Stimulated activated naive B cell treated with anti-CD40 and anti-IgM and Interleukin-4, amounts not matched to agents 10 μg/mL and 1 μg/mL and 100 μg/mL, for 72 hours (primary cell): ENCODE measurements around the gene CDKN1B.

ENCODE experiments used
- ATAC-seq, 2 donors: fragments of 150-1000 bp; cut with Tn5 transposase; replicated peaks; 2 replicates each; pipeline ENCODE4 v1.10.0; 2021; ENCODE audit warnings: moderate library complexity in 1 of 2
- DNase-seq: peaks from one replicate; pipeline ENCODE4 v3.0.0; 2021
- H3K27ac Mint-ChIP-seq: one replicate; pipeline ENCODE4 v1.8.0; 2022; ENCODE audit warnings: mild to moderate bottlenecking, mixed read lengths
- H3K27me3 Mint-ChIP-seq, 2 donors: one replicate each; pipeline ENCODE4 v1.8.0; 2022; ENCODE audit warnings: mixed read lengths in 2 of 2
- H3K36me3 Mint-ChIP-seq, 2 donors: one replicate each; pipeline ENCODE4 v1.8.0; 2022; ENCODE audit warnings: mixed read lengths in 2 of 2, mild to moderate bottlenecking in 1 of 2
- H3K4me1 Mint-ChIP-seq, 2 donors: one replicate each; pipeline ENCODE4 v1.8.0; 2022; ENCODE audit warnings: mixed read lengths in 2 of 2, mild to moderate bottlenecking in 1 of 2
- H3K4me3 Mint-ChIP-seq, 2 donors: one replicate each; pipeline ENCODE4 v1.8.0; 2022; ENCODE audit warnings: mild to moderate bottlenecking in 2 of 2, mixed read lengths in 2 of 2, moderate library complexity in 1 of 2
- H3K9me3 Mint-ChIP-seq, 2 donors: one replicate each; pipeline ENCODE4 v1.8.0; 2022; ENCODE audit warnings: mixed read lengths in 2 of 2, mild to moderate bottlenecking in 1 of 2

CDKN1B gene

GRCh38 chr12:12741660-12742059, 24.5 kb downstream of the CDKN1B start:
- Mint-ChIP-seq H3K27me3 (no peaks in the 10 kb centered on the region), H3K27ac (no peak overlapping the region), H3K4me3 (no peak overlapping the region), H3K9me3 (no peaks in the 10 kb centered on the region), H3K36me3 (no peaks in the 10 kb centered on the region), H3K4me1 (peaks cover 9 to 16% of the 10 kb centered on the region in 2 donors)
- DNase-seq (no peak), ATAC-seq (no peak)

GRCh38 chr12:12744546-12745305, 27.6 kb downstream of the CDKN1B start:
- Mint-ChIP-seq H3K27ac (no peak overlapping the region), H3K36me3 (peaks cover 0 to 1% of the 10 kb centered on the region in 2 donors), H3K9me3 (no peaks in the 10 kb centered on the region), H3K27me3 (no peaks in the 10 kb centered on the region), H3K4me3 (no peak overlapping the region), H3K4me1 (peaks cover 6 to 13% of the 10 kb centered on the region in 2 donors)
- DNase-seq (no peak), ATAC-seq (no peak)

- ATAC-seq (no peak), DNase-seq (no peak)
- H3K27ac Mint-ChIP-seq: no peak overlapping the region
- H3K9me3 Mint-ChIP-seq: no peaks in the 10 kb centered on the region
- peaks cover 0 to 1% of the 10 kb centered on the region in 2 donors for H3K36me3 Mint-ChIP-seq
- no peak overlapping the region for H3K4me3 Mint-ChIP-seq
- peaks cover 6 to 13% of the 10 kb centered on the region in 2 donors for H3K4me1 Mint-ChIP-seq
- H3K27me3 Mint-ChIP-seq: no peaks in the 10 kb centered on the region
These were observed 28.5 kb downstream of the CDKN1B start for GRCh38 chr12:12745576-12746211.

- H3K36me3 Mint-ChIP-seq: peaks cover 0 to 1% of the 10 kb centered on the region in 2 donors
- no peak overlapping the region for H3K27ac Mint-ChIP-seq
These were observed 30.1 kb downstream of the CDKN1B start for GRCh38 chr12:12747278-12747677.

GRCh38 chr12:12748044-12748443, 30.9 kb downstream of the CDKN1B start:
- Mint-ChIP-seq H3K36me3 (peaks cover 0 to 1% of the 10 kb centered on the region in 2 donors), H3K27me3 (no peaks in the 10 kb centered on the region), H3K27ac (peak overlapping the region; percentile 39), H3K9me3 (no peaks in the 10 kb centered on the region), H3K4me1 (peaks cover 6 to 13% of the 10 kb centered on the region in 2 donors), H3K4me3 (no peak overlapping the region)
- ATAC-seq (no peak), DNase-seq (no peak)

More at GRCh38 chr12:12747278-12747677, 30.1 kb downstream of the CDKN1B start:
- Mint-ChIP-seq H3K9me3 (no peaks in the 10 kb centered on the region), H3K27me3 (no peaks in the 10 kb centered on the region), H3K4me1 (peaks cover 6 to 13% of the 10 kb centered on the region in 2 donors), H3K4me3 (no peak overlapping the region)
- ATAC-seq (no peak), DNase-seq (no peak)

- H3K27me3 Mint-ChIP-seq: no peaks in the 10 kb centered on the region
- H3K9me3 Mint-ChIP-seq: no peaks in the 10 kb centered on the region
- H3K27ac Mint-ChIP-seq: no peak overlapping the region
- H3K36me3 Mint-ChIP-seq: peaks cover 0 to 1% of the 10 kb centered on the region in 2 donors
- no peak overlapping the region for H3K4me3 Mint-ChIP-seq
- peaks cover 6 to 13% of the 10 kb centered on the region in 2 donors for H3K4me1 Mint-ChIP-seq
- DNase-seq: no peak
- ATAC-seq: no peak
These were observed 32.3 kb downstream of the CDKN1B start for GRCh38 chr12:12749433-12749832.

GRCh38 chr12:12755923-12756322, 38.8 kb downstream of the CDKN1B start:
- no peak overlapping the region for H3K27ac Mint-ChIP-seq
- no peaks in the 10 kb centered on the region for H3K27me3 Mint-ChIP-seq
- H3K9me3 Mint-ChIP-seq: no peaks in the 10 kb centered on the region
- H3K4me3 Mint-ChIP-seq: no peak overlapping the region
- no peaks in the 10 kb centered on the region for H3K36me3 Mint-ChIP-seq
- no peak for ATAC-seq
- DNase-seq: no peak
- H3K4me1 Mint-ChIP-seq: no peaks in the 10 kb centered on the region

GRCh38 chr12:12757121-12757520, 40.0 kb downstream of the CDKN1B start:
- Mint-ChIP-seq H3K4me1 (no peaks in the 10 kb centered on the region), H3K4me3 (no peak overlapping the region), H3K9me3 (no peaks in the 10 kb centered on the region), H3K36me3 (peaks cover 4% of the 10 kb centered on the region in 2 donors), H3K27ac (no peak overlapping the region), H3K27me3 (no peaks in the 10 kb centered on the region)
- DNase-seq: no peak
- ATAC-seq: no peak

GRCh38 chr12:12759234-12759915, 42.2 kb downstream of the CDKN1B start:
- Mint-ChIP-seq H3K4me1 (no peaks in the 10 kb centered on the region), H3K36me3 (peaks cover 4% of the 10 kb centered on the region in 2 donors), H3K27me3 (no peaks in the 10 kb centered on the region), H3K27ac (no peak overlapping the region), H3K4me3 (no peak overlapping the region), H3K9me3 (no peaks in the 10 kb centered on the region)
- no peak for DNase-seq
- ATAC-seq: no peak

GRCh38 chr12:12764824-12765223, 47.7 kb downstream of the CDKN1B start:
- DNase-seq (no peak), ATAC-seq (no peak)
- Mint-ChIP-seq H3K9me3 (peaks cover 0 to 2% of the 10 kb centered on the region in 2 donors), H3K4me1 (no peaks in the 10 kb centered on the region), H3K4me3 (no peak overlapping the region), H3K27me3 (no peaks in the 10 kb centered on the region), H3K27ac (no peak overlapping the region), H3K36me3 (peaks cover 8 to 12% of the 10 kb centered on the region in 2 donors)

- Mint-ChIP-seq H3K27ac (no peak overlapping the region), H3K9me3 (peaks cover 10 to 12% of the 10 kb centered on the region in 2 donors), H3K27me3 (no peaks in the 10 kb centered on the region), H3K36me3 (peaks cover 7 to 10% of the 10 kb centered on the region in 2 donors), H3K4me3 (no peak overlapping the region), H3K4me1 (no peaks in the 10 kb centered on the region)
- ATAC-seq (no peak), DNase-seq (no peak)
These were observed 53.1 kb downstream of the CDKN1B start for GRCh38 chr12:12770262-12770661.
